ENCODE measurements around the gene ANXA10.
"Not testable (repeated sequence)": the region's sequence is repeated elsewhere in the genome, so short reads cannot be mapped to it uniquely, and the experiment has no call there.

Gene ANXA10, protein sequence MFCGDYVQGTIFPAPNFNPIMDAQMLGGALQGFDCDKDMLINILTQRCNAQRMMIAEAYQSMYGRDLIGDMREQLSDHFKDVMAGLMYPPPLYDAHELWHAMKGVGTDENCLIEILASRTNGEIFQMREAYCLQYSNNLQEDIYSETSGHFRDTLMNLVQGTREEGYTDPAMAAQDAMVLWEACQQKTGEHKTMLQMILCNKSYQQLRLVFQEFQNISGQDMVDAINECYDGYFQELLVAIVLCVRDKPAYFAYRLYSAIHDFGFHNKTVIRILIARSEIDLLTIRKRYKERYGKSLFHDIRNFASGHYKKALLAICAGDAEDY
- 0 reads per million in 3 experiments for total RNA-seq

DNA sequence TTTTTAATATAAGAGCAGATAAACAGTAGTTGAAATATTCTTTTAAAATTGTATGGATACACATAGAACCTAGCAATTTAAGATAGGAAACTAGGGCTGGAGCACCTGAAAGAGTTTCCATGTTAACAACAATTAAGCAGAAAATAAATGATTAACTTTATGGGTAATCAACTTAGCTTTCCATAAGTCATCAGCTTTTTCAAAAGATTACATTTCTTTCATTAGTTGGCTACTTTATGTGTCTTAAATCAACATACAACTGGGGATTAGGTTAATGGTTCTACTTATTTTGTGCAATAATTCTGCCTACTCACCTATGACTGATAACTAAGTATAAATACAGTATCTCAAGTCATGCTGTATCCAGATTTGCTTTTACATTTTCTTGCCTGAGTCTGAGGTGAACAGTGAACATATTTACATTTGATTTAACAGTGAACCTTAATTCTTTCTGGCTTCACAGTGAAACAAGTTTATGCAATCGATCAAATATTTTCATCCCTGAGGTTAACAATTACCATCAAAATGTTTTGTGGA, at the start of gene ANXA10:
Gene ANXA10 (plus strand): TSS at position 362 of the 537 bp plus-strand sequence. CDS start 164 bp downstream, at position 526.
- no peak for DNase-seq

DNA sequence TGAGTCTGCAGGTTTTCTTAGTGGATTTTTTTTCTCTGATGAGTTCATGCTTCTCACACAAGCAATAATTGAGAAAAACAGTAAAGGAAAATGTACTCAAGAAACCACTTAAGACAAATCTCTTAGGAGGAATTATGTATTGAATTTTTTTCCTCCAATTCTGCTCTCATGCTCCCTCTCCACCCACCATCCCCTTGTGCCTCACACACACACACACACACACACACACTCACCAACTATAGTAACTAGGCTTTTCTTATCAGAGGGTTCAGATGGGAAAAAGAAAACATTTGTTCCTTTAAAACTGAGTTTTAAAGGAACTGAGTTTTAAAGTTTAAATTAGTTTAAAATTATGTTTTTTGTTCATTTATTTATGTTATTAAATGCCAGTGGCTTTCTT, 47.0 kb upstream of the ANXA10 start:
- DNase-seq = no peak

DNA sequence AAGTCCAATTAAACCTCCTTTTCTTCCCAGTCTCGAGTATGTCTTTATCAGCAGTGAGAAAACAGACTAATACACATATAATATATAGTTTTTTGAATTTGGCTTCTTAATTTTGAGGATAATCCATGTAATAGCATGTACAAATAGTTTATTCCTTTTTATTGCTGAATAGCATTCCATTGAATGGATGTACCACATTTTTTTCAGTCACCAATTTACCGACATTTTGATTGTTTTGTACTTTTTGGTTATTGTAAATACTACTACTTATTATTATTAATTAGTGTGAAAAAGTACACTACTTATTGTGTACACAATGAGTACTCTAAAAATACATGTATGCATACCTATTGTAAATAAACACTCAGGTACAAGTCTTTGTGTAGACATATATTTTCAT, 42.3 kb upstream of the ANXA10 start:
- DNase-seq = no peak

DNA sequence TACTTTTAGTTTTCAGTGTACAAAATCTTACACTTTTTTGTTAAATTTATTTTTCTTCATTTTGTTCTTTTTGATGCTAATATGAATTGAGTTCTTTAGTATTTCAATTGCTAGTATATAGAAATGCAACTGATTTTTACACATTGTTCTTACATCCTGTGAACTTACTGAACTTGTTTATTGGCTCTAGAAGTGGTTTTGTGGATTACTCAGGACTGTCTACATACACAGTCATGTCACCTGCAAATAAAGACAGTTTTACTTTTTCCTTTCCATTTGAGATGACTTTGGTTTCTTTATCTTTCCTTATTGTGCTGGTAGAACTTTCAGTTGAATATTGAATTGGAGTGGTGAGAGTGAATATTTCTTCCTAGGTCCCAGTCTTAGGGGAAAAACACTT, 40.8 kb upstream of the ANXA10 start:
- DNase-seq = no peak

DNA sequence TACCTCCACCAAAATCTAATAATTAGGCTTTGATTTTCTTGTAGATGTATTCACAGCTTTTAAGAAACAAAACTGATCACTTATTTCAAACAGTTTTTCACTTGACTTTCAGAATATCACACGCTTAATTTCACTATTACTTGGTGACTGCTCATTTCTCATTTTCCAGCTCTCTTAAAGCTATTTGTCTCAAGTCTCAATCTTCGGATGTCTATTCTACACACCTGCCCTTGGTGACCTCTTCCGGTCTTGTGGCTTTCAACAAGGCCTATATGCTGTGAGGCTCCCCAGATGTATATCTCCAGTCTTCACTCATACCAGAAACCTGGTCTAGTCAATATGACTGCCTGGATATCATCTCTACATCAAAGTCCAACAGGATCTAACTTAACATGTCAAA, 34.9 kb upstream of the ANXA10 start:
- no peak for DNase-seq

DNA sequence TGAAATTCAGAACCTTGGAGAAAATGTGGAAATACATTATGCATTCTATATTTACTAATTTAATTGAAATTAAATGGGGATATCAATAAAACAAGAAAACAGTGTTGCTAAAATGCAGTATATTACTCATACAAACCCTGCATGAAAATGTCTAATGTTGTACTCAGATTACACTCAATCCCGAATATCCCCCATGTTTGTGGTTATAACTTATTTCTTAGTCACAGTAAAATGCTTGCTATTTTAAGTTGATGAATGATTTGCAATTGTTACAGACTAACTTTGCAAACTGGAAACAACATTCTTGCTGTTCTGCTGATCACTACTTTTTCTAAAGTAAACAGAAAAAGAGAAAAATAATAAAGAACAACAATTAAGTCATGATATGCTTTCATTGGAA, 33.1 kb upstream of the ANXA10 start:
- DNase-seq = no peak

DNA sequence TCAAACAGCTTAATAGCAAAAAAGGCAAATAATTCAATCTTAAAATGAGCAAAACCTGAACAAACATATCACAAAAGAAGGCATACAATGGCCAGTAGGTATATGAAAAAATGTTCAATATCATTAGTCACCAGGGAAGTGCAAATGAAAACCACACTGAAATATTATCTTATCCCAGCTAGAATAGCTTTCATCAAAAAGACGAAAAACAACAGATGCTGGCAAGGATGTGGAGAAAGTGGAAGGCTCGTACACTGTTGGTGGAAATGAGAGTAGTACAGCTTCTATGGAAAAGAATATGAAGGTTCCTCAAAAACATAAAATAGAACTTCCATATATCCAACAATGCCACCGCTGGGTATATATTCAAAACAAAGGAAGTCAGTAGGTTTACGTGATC, 29.3 kb upstream of the ANXA10 start:
- DNase-seq = no peak

DNA sequence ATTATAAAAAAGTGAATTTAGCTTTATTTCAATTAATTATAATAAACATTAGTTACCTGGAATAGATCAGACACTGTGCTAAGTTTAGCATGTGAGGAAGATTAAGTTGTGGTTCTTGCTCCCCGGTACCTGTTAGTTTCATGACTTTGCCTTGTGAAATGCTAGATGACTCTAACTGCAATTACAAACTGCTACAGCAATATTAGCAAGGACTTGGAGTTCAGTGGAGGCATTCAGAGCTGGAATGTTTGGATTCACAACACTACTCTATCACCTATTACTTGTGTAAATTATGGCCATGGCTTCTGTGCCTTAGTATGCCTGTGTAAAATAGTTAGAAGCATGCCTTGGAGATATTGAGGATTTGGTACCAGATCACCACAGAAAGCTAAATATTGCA, 21.4 kb upstream of the ANXA10 start:
- no peak for DNase-seq

DNA sequence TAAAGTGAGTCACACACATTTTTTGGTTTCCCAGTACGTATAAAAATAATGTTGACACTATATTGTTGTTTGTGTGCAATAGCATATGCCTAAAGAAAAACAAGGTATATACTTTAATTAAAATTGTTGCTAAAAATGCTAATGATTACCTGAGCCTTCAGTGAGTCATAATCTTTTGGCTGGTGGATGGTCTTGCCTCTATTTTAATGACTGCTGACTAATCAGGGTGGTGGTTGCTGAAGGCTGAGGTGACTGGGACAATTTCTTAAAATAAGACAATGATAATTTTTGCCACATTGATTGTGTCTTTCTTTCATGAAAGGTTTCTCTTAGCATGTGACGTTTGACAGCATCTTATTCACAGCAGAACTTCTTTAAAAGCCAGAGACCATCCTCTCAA, 21.0 kb upstream of the ANXA10 start:
- no peak for DNase-seq

DNA sequence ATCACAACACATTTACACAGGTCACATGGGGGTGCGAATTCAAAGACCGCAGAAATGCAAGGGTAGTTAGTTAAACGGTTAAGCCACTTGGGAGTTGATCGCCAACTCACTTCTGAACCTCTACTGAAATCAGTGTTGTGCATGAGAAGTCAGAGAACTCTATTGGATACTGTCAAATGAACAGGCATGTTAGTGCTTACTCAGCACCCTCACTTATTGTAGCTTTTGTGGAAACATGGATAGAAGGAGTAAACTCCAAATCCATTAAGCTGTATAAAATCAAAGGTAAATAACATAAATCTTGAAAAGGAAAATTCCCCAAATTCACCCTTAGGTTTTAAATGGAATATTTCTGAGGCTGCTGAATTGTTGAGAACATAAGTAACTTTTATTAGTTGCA, 17.5 kb upstream of the ANXA10 start:
- no peak for DNase-seq

DNA sequence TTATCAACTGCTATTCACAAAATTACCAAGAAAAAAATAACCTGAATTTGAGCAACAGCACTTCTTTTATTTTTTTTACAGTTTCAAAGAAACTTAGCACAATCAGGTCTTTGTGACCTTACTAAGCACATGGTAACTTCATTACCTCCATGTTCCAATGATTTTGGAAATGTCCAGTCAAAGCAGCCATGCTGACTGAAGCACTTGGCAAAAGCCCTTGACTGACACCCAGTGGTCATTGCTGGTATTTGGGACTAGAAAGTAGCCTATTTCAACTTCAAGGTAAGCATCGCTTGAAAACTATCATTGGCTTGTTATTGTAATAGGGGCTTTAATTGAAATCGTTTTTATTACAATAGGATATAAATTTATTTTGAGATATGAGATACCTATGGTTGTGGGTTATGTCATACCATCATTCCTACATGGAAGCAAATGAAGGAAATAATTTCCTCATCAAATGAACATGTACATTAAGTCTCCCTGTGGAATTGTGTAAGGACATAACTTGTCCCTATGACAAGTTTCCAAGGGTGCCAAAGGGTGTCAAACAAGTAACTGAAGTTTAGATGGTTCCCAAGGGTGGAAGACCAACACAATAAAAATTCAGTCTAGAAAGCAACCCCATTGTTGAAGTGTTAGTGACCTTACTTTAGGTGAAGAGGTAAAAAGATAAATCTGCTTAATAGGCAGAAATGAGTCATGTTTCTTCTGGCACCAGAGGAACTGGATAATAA, 15.2 kb upstream of the ANXA10 start:
- no peak for DNase-seq

DNA sequence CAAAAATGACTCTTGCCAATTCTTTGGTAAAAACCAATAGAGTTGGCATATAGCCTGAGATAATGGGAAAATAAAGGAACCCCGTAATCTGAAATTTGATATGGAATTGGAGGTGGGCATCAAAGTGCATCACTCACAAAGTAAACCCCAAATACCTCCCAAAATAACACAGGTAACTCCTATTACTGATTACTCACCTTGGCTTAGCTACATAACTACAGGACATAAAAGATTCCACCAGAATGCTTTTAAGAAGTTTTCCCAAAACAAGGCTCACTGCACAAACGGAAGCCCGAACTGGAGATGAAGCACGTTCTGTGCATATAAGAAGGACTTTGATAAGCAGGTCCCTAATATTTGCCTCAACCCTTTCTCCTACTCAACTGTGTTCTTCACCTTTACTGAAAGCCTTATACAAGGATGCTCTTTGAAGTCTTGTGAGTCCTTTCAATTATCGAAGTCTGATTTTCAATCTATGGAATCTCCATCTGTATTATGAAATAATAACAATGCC, 14.6 kb upstream of the ANXA10 start:
- DNase-seq = no peak

DNA sequence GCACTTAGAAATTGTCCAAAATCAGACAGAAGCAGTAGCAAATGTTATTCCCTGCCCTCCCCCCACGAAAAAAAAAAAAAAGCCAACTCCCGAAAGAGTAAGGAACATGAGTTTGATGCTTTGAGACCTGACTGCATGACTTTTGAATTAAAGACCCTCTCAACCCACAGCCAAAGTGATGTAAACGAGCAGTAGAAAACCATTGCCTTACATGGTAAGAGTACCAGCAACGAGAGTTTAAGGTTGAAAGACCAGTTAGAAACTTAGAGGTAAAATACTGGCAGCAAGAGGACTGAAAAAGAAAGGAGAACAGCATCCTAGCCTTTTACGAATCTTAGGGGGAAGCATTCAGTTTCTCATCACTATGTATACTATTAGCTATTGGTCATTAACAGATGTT, 10.0 kb upstream of the ANXA10 start:
- DNase-seq = no peak

DNA sequence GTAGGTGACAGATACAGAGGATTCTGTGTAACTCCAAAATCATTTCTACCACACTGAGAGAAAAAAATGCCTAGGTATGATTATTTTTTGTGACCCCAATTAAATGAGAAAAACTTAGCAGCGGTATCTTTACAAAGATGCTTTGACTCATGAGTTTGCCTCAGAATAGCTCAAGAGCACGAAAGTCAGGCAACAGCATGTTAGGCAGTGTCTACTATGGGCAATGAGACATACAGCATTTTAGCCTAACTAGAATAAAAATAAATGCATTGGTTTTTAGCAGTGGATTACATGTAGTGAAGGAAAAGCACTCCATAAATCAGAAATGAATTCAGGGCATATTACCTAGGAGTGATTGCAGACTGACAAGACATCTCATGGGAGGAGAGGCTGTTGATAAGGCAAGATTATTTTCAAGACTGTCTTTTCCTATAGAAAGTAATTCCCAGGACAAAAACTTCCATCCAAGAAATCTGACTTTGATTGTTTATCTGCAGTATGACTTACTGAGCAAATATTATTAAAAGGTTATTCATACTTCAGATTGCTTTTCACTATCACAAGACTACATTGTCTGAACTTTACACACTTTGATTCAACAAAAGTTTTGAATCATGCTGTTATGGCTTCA, 3.6 kb downstream of the ANXA10 start:
- no peak for DNase-seq

DNA sequence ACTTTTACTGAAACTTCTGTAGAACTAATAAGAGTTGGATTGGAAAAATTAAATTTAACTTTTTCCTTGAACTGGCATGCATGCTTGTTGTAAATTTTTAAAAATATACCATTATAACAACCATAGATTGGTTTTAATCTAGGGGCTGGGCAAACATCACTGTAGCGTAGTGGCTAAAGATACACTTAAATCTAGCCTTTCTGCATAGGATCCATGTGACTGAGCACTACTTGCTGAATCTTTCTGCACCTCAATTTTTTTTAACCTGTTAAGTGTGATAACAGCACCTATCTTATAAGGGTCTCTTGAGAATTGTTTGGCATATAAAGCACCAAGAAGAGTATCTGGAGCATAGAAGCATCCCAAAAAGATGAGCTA, 4.1 kb downstream of the ANXA10 start:
- no peak for DNase-seq

DNA sequence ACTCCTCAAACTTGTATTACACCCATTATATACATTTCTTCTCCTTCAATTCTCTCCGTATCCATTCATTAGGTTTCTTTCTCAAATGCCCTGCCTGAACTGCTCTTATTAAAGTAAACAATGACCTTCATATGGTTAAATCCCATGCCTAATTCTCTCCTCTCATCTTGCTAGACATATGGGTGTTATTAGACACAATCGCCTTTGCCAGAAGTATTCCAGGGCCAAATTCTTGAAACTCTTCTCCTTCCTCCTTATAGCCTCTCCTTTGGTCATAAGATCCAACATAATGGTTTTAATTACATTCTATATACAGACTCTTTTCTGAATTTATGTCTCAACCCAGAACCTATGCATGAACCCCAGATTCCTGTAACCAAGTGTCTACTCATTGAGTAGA, 4.8 kb downstream of the ANXA10 start:
- DNase-seq = no peak

DNA sequence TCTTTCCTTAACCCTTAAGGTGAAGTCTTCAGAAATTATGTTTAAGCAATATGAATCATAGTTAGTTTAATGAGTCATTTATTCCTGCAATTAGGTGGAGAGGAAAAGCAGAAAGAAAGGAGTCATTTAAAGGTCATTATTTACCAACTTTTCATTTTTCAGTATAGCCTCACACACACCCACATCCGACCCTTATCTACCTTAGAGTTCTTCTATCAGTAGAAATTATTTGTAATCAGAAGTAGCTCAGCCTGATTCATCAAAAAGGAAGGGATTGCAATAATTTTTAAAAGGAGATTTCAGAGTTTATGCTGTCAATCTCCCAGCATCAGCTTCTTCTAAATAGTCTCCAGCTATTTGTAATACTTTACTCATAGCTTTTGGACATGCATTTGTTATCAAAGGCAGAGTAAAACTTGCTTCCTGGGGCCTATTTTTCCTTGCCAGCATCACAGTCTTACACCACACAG, 5.9 kb downstream of the ANXA10 start:
- DNase-seq = no peak

DNA sequence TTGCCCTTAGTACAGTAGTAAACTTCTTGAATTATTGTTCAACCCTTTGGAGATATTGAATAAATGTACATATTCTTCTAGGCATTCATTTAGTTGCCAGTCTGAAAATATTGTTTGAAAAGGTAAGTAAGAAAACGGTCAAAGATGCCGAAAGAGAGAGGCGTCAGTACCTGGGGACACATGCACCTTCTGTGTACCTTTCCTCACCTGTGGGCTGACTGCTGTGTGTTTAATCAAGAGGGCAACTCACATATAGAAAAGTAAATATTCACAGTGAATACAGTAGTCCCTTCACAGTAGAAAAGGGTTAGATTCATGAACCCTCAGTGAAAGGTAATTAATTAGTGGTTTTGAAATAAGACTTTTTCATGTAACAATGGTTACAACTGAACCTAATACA, 6.9 kb downstream of the ANXA10 start:
- DNase-seq = no peak

DNA sequence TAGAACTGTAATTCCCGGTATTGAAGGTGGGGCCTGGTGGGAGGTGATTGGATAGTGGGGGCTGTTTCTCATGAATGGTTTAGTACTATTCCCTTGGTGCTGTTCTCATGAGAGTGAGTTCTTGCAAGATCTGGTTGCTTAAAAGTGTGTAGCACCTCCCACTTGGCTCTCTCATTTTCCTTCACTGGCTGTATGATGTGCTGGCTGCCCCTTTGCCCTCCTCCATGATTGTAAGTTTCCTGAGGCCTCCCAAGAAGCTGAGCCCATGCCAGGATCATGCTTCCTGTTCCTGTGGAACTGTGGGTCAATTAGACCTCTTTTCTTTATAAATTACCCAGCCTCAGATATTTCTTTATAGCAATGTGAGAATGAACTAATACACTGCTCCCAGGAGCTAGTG, 8.7 kb downstream of the ANXA10 start:
- no peak for DNase-seq

DNA sequence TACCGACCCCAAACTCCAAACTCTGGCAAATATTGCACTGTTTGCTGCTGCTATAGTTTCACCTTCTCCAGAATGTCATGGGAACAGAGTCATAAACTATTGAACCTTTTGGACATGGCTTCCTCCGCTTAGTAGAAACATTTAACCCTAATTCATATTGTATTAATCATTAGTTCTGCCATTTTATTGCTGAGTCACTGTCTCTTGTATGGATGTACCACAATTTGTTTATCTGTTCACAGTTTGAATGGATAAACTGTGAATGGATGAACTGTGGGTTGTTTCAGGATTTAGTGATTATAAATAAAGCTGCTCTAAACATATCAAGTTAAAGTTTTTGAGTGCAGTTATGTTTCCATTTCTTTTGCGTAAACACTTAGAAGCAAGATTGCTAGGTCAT, 10.1 kb downstream of the ANXA10 start:
- DNase-seq = no peak

DNA sequence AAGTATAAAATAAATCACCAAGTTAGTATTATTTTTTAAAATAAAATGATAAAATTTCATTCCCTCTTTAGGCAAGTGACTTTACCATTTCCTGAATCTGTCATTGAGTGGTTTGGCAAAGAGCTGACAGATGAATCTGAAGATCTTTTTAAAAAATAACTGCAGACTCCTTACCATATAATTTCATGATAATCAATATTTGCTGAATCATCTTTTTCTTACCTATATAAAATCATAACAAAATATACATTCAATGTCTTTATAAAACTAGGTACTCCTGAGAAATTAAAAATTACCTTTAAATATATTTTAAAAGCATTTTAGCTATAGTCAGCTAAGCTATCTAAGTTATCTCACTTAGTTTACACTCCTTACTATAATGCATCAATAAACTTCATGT, 17.2 kb downstream of the ANXA10 start:
- no peak for DNase-seq

DNA sequence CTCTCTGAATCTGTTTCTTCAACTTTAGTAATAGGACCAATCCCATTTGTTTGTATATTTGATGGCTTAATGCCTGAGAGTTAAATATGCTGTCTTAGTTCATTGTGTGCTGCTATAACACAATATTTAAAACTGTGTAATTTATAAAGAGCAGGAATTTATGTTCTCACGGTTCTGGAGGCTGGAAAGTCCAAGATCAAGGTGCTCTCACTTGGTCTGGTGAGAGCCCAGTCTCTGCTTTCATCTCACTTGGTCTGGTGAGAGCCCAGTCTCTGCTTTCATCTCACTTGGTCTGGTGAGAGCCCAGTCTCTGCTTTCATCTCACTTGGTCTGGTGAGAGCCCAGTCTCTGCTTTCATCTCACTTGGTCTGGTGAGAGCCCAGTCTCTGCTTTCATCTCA, 20.7 kb downstream of the ANXA10 start:
- DNase-seq = not testable (repeated sequence)

DNA sequence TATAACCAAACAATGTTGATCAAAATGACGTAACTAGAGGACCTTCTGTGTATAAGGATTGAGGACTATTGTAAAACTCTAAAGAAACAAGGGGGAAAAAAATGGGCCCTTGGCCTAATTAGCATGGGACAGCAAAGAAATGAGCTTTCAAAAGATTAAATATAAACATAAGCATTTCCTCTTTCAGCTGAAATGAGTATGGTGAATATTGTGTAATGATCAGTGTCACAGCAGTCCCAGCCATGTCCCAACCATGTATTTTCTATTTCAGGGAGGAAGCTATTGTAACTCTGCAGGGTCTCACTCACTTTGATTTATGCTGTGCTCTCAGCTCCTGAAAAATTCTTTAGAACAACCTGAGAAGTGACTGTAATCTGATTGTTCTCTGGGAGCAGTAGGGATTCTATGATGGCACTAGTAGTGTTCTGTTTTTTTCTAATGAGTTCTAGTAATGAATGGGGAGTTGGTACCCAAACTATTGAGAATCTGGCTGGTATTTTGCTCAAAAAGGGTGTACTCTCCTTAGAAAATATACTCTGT, 25.8 kb downstream of the ANXA10 start:
- no peak for DNase-seq

Measured in central memory CD4-positive, alpha-beta T cell (primary cell).